HepG2 (cell line): Measurements from ENCODE around the gene AGT. TPM values are rescaled to one million over a fixed set of nuclear protein-coding genes. Genes with fewer than 3 reads are reported as not detected.

Source experiments
- AFF4 ChIP-seq: sonication (generic); formaldehyde crosslinking; IDR thresholded peaks from 2 replicates; pipeline ENCODE4 v1.4.0; 2020; ENCODE audit warnings: missing genetic modification reagents
- ATF1 ChIP-seq: IDR thresholded peaks from 2 replicates; pipeline ENCODE4 v1.6.1; 2016; ENCODE audit warnings: mild to moderate bottlenecking, control low read depth
- BRCA1 ChIP-seq: sonication (generic); formaldehyde crosslinking; IDR thresholded peaks from 2 replicates; pipeline ENCODE4 v1.4.0; 2020; ENCODE audit warnings: missing genetic modification reagents
- GPBP1L1 ChIP-seq: sonication (generic); formaldehyde crosslinking; IDR thresholded peaks from 2 replicates; pipeline ENCODE4 v1.5.0; 2020; ENCODE audit warnings: mild to moderate bottlenecking, missing genetic modification reagents
- GPN1 ChIP-seq: sonication (generic); formaldehyde crosslinking; IDR thresholded peaks from 2 replicates; pipeline ENCODE4 v1.5.1; 2020; ENCODE audit warnings: missing genetic modification reagents, borderline replicate concordance
- HNF1B ChIP-seq: sonication (generic); formaldehyde crosslinking; IDR thresholded peaks from 2 replicates; pipeline ENCODE4 v1.5.1; 2020; ENCODE audit warnings: mild to moderate bottlenecking, moderate library complexity, missing genetic modification reagents
- KDM4B ChIP-seq: sonication (generic); formaldehyde crosslinking; IDR thresholded peaks from 2 replicates; pipeline ENCODE4 v1.4.0; 2020; ENCODE audit warnings: missing genetic modification reagents
- KDM5A ChIP-seq: fragments of 200-600 bp; sonication (generic); IDR thresholded peaks from 2 replicates; pipeline ENCODE4 v1.7.0; 2018; ENCODE audit warnings: antibody characterized with exemption, mild to moderate bottlenecking, low read length, borderline replicate concordance
- NR2F2 ChIP-seq: IDR thresholded peaks from 2 replicates; pipeline ENCODE4 v1.6.1; 2012; ENCODE audit warnings: low read depth, inconsistent platforms, borderline replicate concordance
- PHF20 ChIP-seq: sonication (generic); formaldehyde crosslinking; IDR thresholded peaks from 2 replicates; pipeline ENCODE4 v1.5.0; 2020; ENCODE audit warnings: mild to moderate bottlenecking, missing genetic modification reagents
- PHF8 ChIP-seq: sonication (generic); formaldehyde crosslinking; IDR thresholded peaks from 2 replicates; pipeline ENCODE4 v1.5.0; 2020; ENCODE audit warnings: missing genetic modification reagents
- SKI ChIP-seq: fragments of 450-650 bp; IDR thresholded peaks from one replicate; pipeline ENCODE4 v1.6.1; 2018; ENCODE audit warnings: mild to moderate bottlenecking; ENCODE audit not compliant: partially characterized antibody
- SMAD9 ChIP-seq: sonication (generic); formaldehyde crosslinking; IDR thresholded peaks from 2 replicates; pipeline ENCODE4 v1.5.1; 2020; ENCODE audit warnings: mild to moderate bottlenecking, missing genetic modification reagents
- XBP1 ChIP-seq: sonication (generic); formaldehyde crosslinking; IDR thresholded peaks from 2 replicates; pipeline ENCODE4 v1.5.0; 2020; ENCODE audit warnings: missing genetic modification reagents
- ZNF33A ChIP-seq: sonication (generic); formaldehyde crosslinking; IDR thresholded peaks from 2 replicates; pipeline ENCODE4 v1.5.1; 2020; ENCODE audit warnings: missing genetic modification reagents, mild to moderate bottlenecking, moderate library complexity, borderline replicate concordance
- ZNF782 ChIP-seq: sonication (generic); formaldehyde crosslinking; IDR thresholded peaks from 2 replicates; pipeline ENCODE4 v1.4.0; 2020; ENCODE audit warnings: missing genetic modification reagents, mild to moderate bottlenecking, borderline replicate concordance
- ZSCAN20 ChIP-seq: sonication (generic); formaldehyde crosslinking; IDR thresholded peaks from 2 replicates; pipeline ENCODE4 v1.4.0; 2020; ENCODE audit warnings: missing genetic modification reagents, mild to moderate bottlenecking, borderline replicate concordance
- polyA plus RNA-seq, 8 experiments: library from polyadenylated mRNA; depleted of rRNA in 3 of 8; stranded (reverse) in 7 of 8; unstranded in 1 of 8; fragments of >200 nt; fragmentation: Illumina TruSeq in 4 of 8; extraction: Trizol in 4 of 8; gene quantifications; 2 replicates each; pipeline versions ENCODE4 v1.2.1 to v1.2.3, GENCODE V29; 2011 to 2016; ENCODE audit warnings: low read depth in 4 of 8, missing spikeins in 1 of 8, mixed read lengths in 1 of 8; ENCODE audit not compliant: insufficient read depth in 1 of 8
- total RNA-seq, 5 experiments: library from RNA; depleted of rRNA; stranded (reverse); fragments of >200 nt; fragmentation: Illumina TruSeq; extraction: Trizol; gene quantifications; 2 replicates each; pipeline ENCODE4 v1.2.3, GENCODE V29; 2016; ENCODE audit warnings: low read depth in 1 of 5
- TF ChIP-seq, protein P1 (sequence below): IDR thresholded peaks from 2 replicates; pipeline ENCODE4 v1.6.1; 2016; ENCODE audit warnings: mild to moderate bottlenecking, missing biosample characterization, missing genetic modification reagents
- TF ChIP-seq, protein P2 (sequence below): sonication (generic); formaldehyde crosslinking; IDR thresholded peaks from 2 replicates; pipeline ENCODE4 v1.5.0; 2020; ENCODE audit warnings: mild to moderate bottlenecking, low read depth, missing genetic modification reagents, borderline replicate concordance
- TF ChIP-seq, protein P3 (sequence below): sonication (generic); formaldehyde crosslinking; conservative IDR thresholded peaks from 2 replicates; pipeline ENCODE4 v1.5.0; 2020; ENCODE audit warnings: missing genetic modification reagents

Gene AGT
- total and polyA plus RNA-seq, 2 of the 13 experiments (the other 11 are each of a cell fraction or from before 2014, with no cell fraction given), result 892 to 2,071 TPM

- TF ChIP-seq AFF4 (CRISPR knock-in tag) (no peak), ZNF782 (CRISPR knock-in tag) (no peak), PHF20 (CRISPR knock-in tag) (peak; percentile 39; the same call in 1 of the 2 replicates), KDM4B (peak; percentile 88), SMAD9 (CRISPR knock-in tag) (peak; percentile 54; the same call in 1 of the 2 replicates), ATF1 (CRISPR knock-in tag) (no peak), XBP1 (no peak), ZSCAN20 (CRISPR knock-in tag) (no peak), PHF8 (CRISPR knock-in tag) (peak; percentile 61), GPN1 (CRISPR knock-in tag) (no peak), NR2F2 (no peak), KDM5A (peak; percentile 77), HNF1B (peak; percentile 66), GPBP1L1 (CRISPR knock-in tag) (no peak), SKI (peak; percentile 81), ZNF33A (CRISPR knock-in tag) (peak; percentile 55; the same call in 1 of the 2 replicates), BRCA1 (CRISPR knock-in tag) (no peak)
- TF ChIP-seq, protein P1, sequence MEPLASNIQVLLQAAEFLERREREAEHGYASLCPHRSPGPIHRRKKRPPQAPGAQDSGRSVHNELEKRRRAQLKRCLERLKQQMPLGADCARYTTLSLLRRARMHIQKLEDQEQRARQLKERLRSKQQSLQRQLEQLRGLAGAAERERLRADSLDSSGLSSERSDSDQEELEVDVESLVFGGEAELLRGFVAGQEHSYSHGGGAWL (CRISPR knock-in tag), result peak; percentile 89
- TF ChIP-seq, protein P2, sequence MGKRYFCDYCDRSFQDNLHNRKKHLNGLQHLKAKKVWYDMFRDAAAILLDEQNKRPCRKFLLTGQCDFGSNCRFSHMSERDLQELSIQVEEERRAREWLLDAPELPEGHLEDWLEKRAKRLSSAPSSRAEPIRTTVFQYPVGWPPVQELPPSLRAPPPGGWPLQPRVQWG (CRISPR knock-in tag), result no peak
- TF ChIP-seq, protein P3, sequence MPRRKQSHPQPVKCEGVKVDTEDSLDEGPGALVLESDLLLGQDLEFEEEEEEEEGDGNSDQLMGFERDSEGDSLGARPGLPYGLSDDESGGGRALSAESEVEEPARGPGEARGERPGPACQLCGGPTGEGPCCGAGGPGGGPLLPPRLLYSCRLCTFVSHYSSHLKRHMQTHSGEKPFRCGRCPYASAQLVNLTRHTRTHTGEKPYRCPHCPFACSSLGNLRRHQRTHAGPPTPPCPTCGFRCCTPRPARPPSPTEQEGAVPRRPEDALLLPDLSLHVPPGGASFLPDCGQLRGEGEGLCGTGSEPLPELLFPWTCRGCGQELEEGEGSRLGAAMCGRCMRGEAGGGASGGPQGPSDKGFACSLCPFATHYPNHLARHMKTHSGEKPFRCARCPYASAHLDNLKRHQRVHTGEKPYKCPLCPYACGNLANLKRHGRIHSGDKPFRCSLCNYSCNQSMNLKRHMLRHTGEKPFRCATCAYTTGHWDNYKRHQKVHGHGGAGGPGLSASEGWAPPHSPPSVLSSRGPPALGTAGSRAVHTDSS (CRISPR knock-in tag), result no peak
Observed at GRCh38 chr1:230708631-230709580, 5.0 kb downstream of the AGT start (continued).
